B cell (primary cell): ENCODE data around the gene CYP3A5. TPM values are rescaled to one million over a fixed set of nuclear protein-coding genes. Genes with fewer than 3 reads are reported as not detected.

Experiments used
- ATAC-seq: fragments of 200-7000 bp; cut with Tn5 transposase; one replicate; pipeline ENCODE4 v1.10.0; 2021; ENCODE audit warnings: low read depth, mild to moderate bottlenecking, moderate number of reproducible peaks, moderate library complexity
- CTCF ChIA-PET: fragments of 350-600 bp; sonication (Branson Sonifier 250); formaldehyde crosslinking; loops from one replicate; lab custom pipeline; 2021; ENCODE audit warnings: antibody characterized with exemption, inconsistent platforms; lab: Charles Lee
- POLR2A ChIA-PET: fragments of 350-600 bp; sonication (Branson Sonifier 250); formaldehyde crosslinking; loops from one replicate; lab custom pipeline; 2021; ENCODE audit warnings: antibody characterized with exemption; lab: Charles Lee
- DNase-seq: peaks from one replicate; pipeline ENCODE4 v3.0.0; 2013
- H2AFZ ChIP-seq: 2 replicates; pipeline ENCODE4 v1.6.1; 2012; ENCODE audit warnings: mild to moderate bottlenecking, low read depth, low read length; ENCODE audit not compliant: insufficient read depth, poor library complexity, severe bottlenecking
- H3K27ac ChIP-seq, 2 donors: 1 replicate in 1 of 2; 2 replicates in 1 of 2; pipeline ENCODE4 v1.5.1; 2012 to 2013; ENCODE audit warnings: low read length in 2 of 2, mild to moderate bottlenecking in 2 of 2, moderate library complexity in 1 of 2
- H3K27me3 ChIP-seq, 4 experiments: fragments of 200-600 bp in 1 of 4; sonication (generic) in 1 of 4; replicated peaks in 1 of 4; 1 replicate in 2 of 4; 2 replicates in 2 of 4; pipeline versions ENCODE4 v1.6.1 to v1.7.0; 2013 to 2016; ENCODE audit warnings: low read length in 3 of 4, mild to moderate bottlenecking in 2 of 4, mixed read lengths in 1 of 4, moderate library complexity in 1 of 4; ENCODE audit not compliant: insufficient read depth in 4 of 4, control insufficient read depth in 3 of 4; ENCODE audit errors: control extremely low read depth in 1 of 4
- H3K36me3 ChIP-seq, 2 experiments: replicated peaks in 1 of 2; 1 replicate in 1 of 2; 2 replicates in 1 of 2; pipeline versions ENCODE4 v1.6.1 to v1.7.1; 2013; ENCODE audit warnings: low read length in 1 of 2; ENCODE audit not compliant: insufficient read depth in 2 of 2, control insufficient read depth in 1 of 2; ENCODE audit errors: control extremely low read depth in 1 of 2, extremely low read depth in 1 of 2
- H3K4me1 ChIP-seq, 2 donors: fragments of 200-600 bp in 1 of 2; sonication (generic) in 1 of 2; 1 replicate in 1 of 2; 2 replicates in 1 of 2; pipeline versions ENCODE4 v1.5.1 to v1.6.1; 2013 to 2017; ENCODE audit warnings: low read length in 2 of 2; ENCODE audit not compliant: control insufficient read depth in 2 of 2, insufficient read depth in 2 of 2
- H3K4me2 ChIP-seq: replicated peaks from 2 replicates; pipeline ENCODE3; 2012; ENCODE audit warnings: mild to moderate bottlenecking, low read depth, low read length; ENCODE audit not compliant: poor library complexity, severe bottlenecking
- H3K4me3 ChIP-seq, 5 experiments: fragments of 200-600 bp in 1 of 5; sonication (generic) in 1 of 5; 1 replicate in 3 of 5; 2 replicates in 2 of 5; pipeline versions ENCODE4 v1.5.1 to v1.7.0; 2011 to 2016; ENCODE audit warnings: low read length in 4 of 5, mild to moderate bottlenecking in 4 of 5, low read depth in 2 of 5, control low read depth in 1 of 5, moderate library complexity in 1 of 5; ENCODE audit not compliant: insufficient read depth in 1 of 5; ENCODE audit errors: control extremely low read depth in 1 of 5, extremely low read depth in 1 of 5
- H3K79me2 ChIP-seq: fragments of 200-600 bp; sonication (generic); one replicate; pipeline ENCODE4 v1.6.0; 2016; ENCODE audit warnings: low read length; ENCODE audit not compliant: control insufficient read depth, insufficient read depth
- H3K9ac ChIP-seq: fragments of 200-600 bp; sonication (generic); 2 replicates; pipeline ENCODE4 v1.6.1; 2017; ENCODE audit warnings: mild to moderate bottlenecking, low read length, moderate library complexity
- H3K9me3 ChIP-seq, 3 donors: one replicate each; pipeline versions ENCODE4 v1.6.1 to v1.7.1; 2013; ENCODE audit warnings: low read length in 2 of 3; ENCODE audit not compliant: control insufficient read depth in 2 of 3, insufficient read depth in 1 of 3; ENCODE audit errors: control extremely low read depth in 1 of 3
- H4K20me1 ChIP-seq: 2 replicates; pipeline ENCODE4 v1.6.0; 2012; ENCODE audit warnings: mild to moderate bottlenecking, low read length; ENCODE audit not compliant: insufficient read depth, control insufficient read depth, poor library complexity, severe bottlenecking
- H3K27ac Mint-ChIP-seq: one replicate; pipeline ENCODE4 v1.8.0; 2021; ENCODE audit warnings: mixed read lengths
- H3K27me3 Mint-ChIP-seq: one replicate; pipeline ENCODE4 v1.8.0; 2021; ENCODE audit warnings: mixed read lengths
- H3K4me1 Mint-ChIP-seq: one replicate; pipeline ENCODE4 v1.8.0; 2021; ENCODE audit warnings: mixed read lengths
- H3K4me3 Mint-ChIP-seq: one replicate; pipeline ENCODE4 v1.8.0; 2021; ENCODE audit warnings: mixed read lengths
- H3K9me3 Mint-ChIP-seq: one replicate; pipeline ENCODE4 v1.8.0; 2022; ENCODE audit warnings: mixed read lengths; ENCODE audit not compliant: insufficient read depth
- EZH2 ChIP-seq: IDR thresholded peaks from 2 replicates; pipeline ENCODE4 v1.6.1; 2012; ENCODE audit warnings: borderline replicate concordance, low read depth, mild to moderate bottlenecking, moderate library complexity, low read length; ENCODE audit not compliant: insufficient read depth, poor library complexity, severe bottlenecking
- WGBS: methylation state at CpG from one replicate; pipeline ENCODE4 v1.1.5; 2013; ENCODE audit warnings: missing lambda C conversion rate; ENCODE audit not compliant: insufficient coverage; 5-methylcytosine and 5-hydroxymethylcytosine counted together
- intact Hi-C: fragments of 100-400 bp; cut with micrococcal nuclease; formaldehyde crosslinking; loops from one replicate; pipeline ENCODE4 v1.10.0; 2022
- polyA plus RNA-seq: library from polyadenylated mRNA; depleted of rRNA; stranded (reverse); fragments of >200 nt; gene quantifications from 2 replicates; pipeline ENCODE4 v1.2.3, GENCODE V29; 2012
- total RNA-seq, 2 donors: library from RNA; stranded (reverse); fragments of 120-200 nt in 1 of 2; gene quantifications; 1 replicate in 1 of 2; 2 replicates in 1 of 2; pipeline versions ENCODE4 v1.2.3 to v1.2.4, GENCODE V29; 2013 to 2022
- TF ChIP-seq, protein P1 (sequence below): fragments of 200-600 bp; IDR thresholded peaks from one replicate; pipeline ENCODE4 v1.8.0; 2022; ENCODE audit warnings: antibody characterized with exemption, mild to moderate bottlenecking

The CYP3A5 gene
- total and polyA plus RNA-seq, 2 donors (not counting 1 experiment from before 2014, with no cell fraction given) = not detected

GRCh38 chr7:99685129-99685758 lies 5.4 kb upstream of the CYP3A5 start:
- H3K36me3 ChIP-seq = no peaks in the 10 kb centered on the region
- no peak overlapping the region for H3K27ac ChIP-seq
- Mint-ChIP-seq H3K27ac (no peak overlapping the region), H3K27me3 (peaks cover 9% of the 10 kb centered on the region), H3K9me3 (peaks cover 3% of the 10 kb centered on the region), H3K4me1 (no peaks in the 10 kb centered on the region), H3K4me3 (no peak overlapping the region)
- H3K4me2 ChIP-seq = no peak overlapping the region
- no peaks in the 10 kb centered on the region for H4K20me1 ChIP-seq
- no peak for TF ChIP-seq EZH2
- TF ChIP-seq, protein P1, sequence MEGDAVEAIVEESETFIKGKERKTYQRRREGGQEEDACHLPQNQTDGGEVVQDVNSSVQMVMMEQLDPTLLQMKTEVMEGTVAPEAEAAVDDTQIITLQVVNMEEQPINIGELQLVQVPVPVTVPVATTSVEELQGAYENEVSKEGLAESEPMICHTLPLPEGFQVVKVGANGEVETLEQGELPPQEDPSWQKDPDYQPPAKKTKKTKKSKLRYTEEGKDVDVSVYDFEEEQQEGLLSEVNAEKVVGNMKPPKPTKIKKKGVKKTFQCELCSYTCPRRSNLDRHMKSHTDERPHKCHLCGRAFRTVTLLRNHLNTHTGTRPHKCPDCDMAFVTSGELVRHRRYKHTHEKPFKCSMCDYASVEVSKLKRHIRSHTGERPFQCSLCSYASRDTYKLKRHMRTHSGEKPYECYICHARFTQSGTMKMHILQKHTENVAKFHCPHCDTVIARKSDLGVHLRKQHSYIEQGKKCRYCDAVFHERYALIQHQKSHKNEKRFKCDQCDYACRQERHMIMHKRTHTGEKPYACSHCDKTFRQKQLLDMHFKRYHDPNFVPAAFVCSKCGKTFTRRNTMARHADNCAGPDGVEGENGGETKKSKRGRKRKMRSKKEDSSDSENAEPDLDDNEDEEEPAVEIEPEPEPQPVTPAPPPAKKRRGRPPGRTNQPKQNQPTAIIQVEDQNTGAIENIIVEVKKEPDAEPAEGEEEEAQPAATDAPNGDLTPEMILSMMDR = no peak
- DNase-seq (no peak), ATAC-seq (no peak)
- intact Hi-C loops = no loop called here
- ChIA-PET CTCF (no interaction called here), POLR2A (no interaction called here)
- H3K4me3 ChIP-seq = no peak overlapping the region
- no peak overlapping the region for H2AFZ ChIP-seq
- H3K27me3 ChIP-seq = peaks cover 0 to 2% (median 0%) of the 10 kb centered on the region in 4 experiments
- H3K79me2 ChIP-seq = no peaks in the 10 kb centered on the region
- H3K9ac ChIP-seq = no peak overlapping the region
- 97% methylated on average over 5 of the region's 9 CpGs for WGBS
- H3K9me3 ChIP-seq = peaks cover 0 to 12% (median 3%) of the 10 kb centered on the region in 3 donors
- H3K4me1 ChIP-seq = no peaks in the 10 kb centered on the region

DNA sequence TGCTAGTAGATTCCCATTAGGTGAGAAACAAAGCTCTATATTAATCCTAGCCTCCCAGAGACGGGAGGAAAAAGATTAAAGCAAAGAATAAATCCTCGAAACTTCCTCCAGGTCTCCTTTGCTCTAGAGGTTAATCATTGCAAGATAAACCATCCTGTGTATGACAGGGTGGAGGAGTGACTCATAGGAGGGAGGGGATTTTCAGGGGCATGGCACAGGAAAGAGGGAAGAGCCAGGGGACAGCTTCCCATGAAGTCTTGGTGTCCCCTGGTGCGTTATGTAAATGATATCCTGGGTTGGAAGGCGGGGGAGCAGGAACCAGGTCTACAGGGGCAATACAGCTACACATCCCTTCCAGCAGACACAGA lies 780 bp downstream of the CYP3A5 start:
- H3K27me3 Mint-ChIP-seq = peaks cover 17% of the 10 kb centered on the region
- H3K4me3 Mint-ChIP-seq = no peak overlapping the region
- H3K4me1 Mint-ChIP-seq = peaks cover 4% of the 10 kb centered on the region
- DNase-seq (no peak), ATAC-seq (no peak)
- Histone ChIP-seq H2AFZ (no peak overlapping the region), H3K36me3 (no peaks in the 10 kb centered on the region), H3K4me1 (no peaks in the 10 kb centered on the region), H3K4me3 (no peak overlapping the region), H3K27ac (no peak overlapping the region), H3K4me2 (no peak overlapping the region), H3K79me2 (no peaks in the 10 kb centered on the region), H3K27me3 (peaks cover 0 to 2% (median 0%) of the 10 kb centered on the region in 4 experiments), H3K9me3 (peaks cover 0 to 5% (median 3%) of the 10 kb centered on the region in 3 donors), H3K9ac (no peak overlapping the region), H4K20me1 (no peaks in the 10 kb centered on the region)
- CTCF ChIA-PET = no interaction called here
- intact Hi-C loops = no loop called here
- peaks cover 3% of the 10 kb centered on the region for H3K9me3 Mint-ChIP-seq
- H3K27ac Mint-ChIP-seq = no peak overlapping the region
- WGBS = no CpG with 5 or more reads among the region's 4 CpGs
- POLR2A ChIA-PET = no interaction called here
- no peak for TF ChIP-seq EZH2
- TF ChIP-seq, protein P1 = no peak
